Heart right ventricle (tissue), 16 donors: ENCODE data around the gene CCNL1. TPM values are rescaled to one million over a fixed set of nuclear protein-coding genes. Genes with fewer than 3 reads are reported as not detected.

Experiments used
- ATAC-seq, 8 donors: fragments of 200-7000 bp; cut with Tn5 transposase; one replicate each; pipeline ENCODE4 v1.9.1; 2020; ENCODE audit warnings: mild to moderate bottlenecking in 8 of 8, moderate library complexity in 8 of 8, moderate number of reproducible peaks in 1 of 8
- DNase-seq, 2 donors: peaks; one replicate each; pipeline ENCODE4 v3.0.0-alpha.2; 2020
- H3K27ac ChIP-seq, 10 donors: fragments of 200-600 bp; sonication (generic) in 2 of 10; one replicate each; pipeline versions ENCODE4 v1.5.0 to v1.8.0; 2020 to 2022; ENCODE audit warnings: mild to moderate bottlenecking in 3 of 10
- H3K27me3 ChIP-seq, 7 donors: fragments of 200-600 bp; one replicate each; pipeline ENCODE4 v1.8.0; 2021 to 2022; ENCODE audit warnings: mild to moderate bottlenecking in 2 of 7
- H3K36me3 ChIP-seq, 9 donors: fragments of 200-600 bp; sonication (generic) in 1 of 9; one replicate each; pipeline versions ENCODE4 v1.5.0 to v1.8.0; 2020 to 2022; ENCODE audit warnings: mild to moderate bottlenecking in 2 of 9
- H3K4me1 ChIP-seq, 9 donors: fragments of 200-600 bp; sonication (generic) in 1 of 9; one replicate each; pipeline versions ENCODE4 v1.5.0 to v1.8.0; 2020 to 2022; ENCODE audit warnings: mild to moderate bottlenecking in 4 of 9
- H3K4me3 ChIP-seq, 10 donors: fragments of 200-600 bp; sonication (generic) in 2 of 10; one replicate each; pipeline versions ENCODE4 v1.5.0 to v1.8.0; 2020 to 2022; ENCODE audit warnings: mild to moderate bottlenecking in 7 of 10, moderate library complexity in 2 of 10
- H3K9me3 ChIP-seq, 11 donors: fragments of 200-600 bp in 10 of 11; sonication (generic) in 2 of 11; one replicate each; pipeline versions ENCODE4 v1.5.0 to v1.8.0; 2013 to 2022; ENCODE audit warnings: mild to moderate bottlenecking in 2 of 11, control low read depth in 1 of 11, moderate library complexity in 1 of 11
- WGBS, 2 donors: extraction: QIAGEN DNeasy Blood & Tissue Kit; methylation state at CpG; one replicate each; pipeline ENCODE4 v1.1.7; 2013; ENCODE audit warnings: inconsistent platforms in 1 of 2; 5-methylcytosine and 5-hydroxymethylcytosine counted together
- intact Hi-C, 10 donors: fragments of 100-400 bp; cut with DNase I; formaldehyde crosslinking; loops; one replicate each; pipeline versions ENCODE4 v1.11.1 to v1.14.2; 2022
- polyA plus RNA-seq, 2 donors: library from polyadenylated mRNA; stranded (reverse); fragments of 200-250 nt; gene quantifications; one replicate each; pipeline ENCODE4 v1.2.3, GENCODE V29; 2013
- total RNA-seq, 10 donors: library from RNA; stranded (reverse); fragmentation: NEBNext Ultra II Directional in 3 of 10; extraction: Animal tissue kit (Norgen Biotek cat#: 25700) in 3 of 10; gene quantifications; one replicate each; pipeline versions ENCODE4 v1.2.1 to v1.2.4, GENCODE V29; 2021 to 2023
- TF ChIP-seq, protein P1 (sequence below), 9 donors: fragments of 200-600 bp; sonication (generic) in 2 of 9; IDR thresholded peaks; one replicate each; pipeline versions ENCODE4 v1.5.0 to v1.8.0; 2021 to 2022; ENCODE audit warnings: antibody characterized with exemption in 9 of 9, mild to moderate bottlenecking in 5 of 9, moderate library complexity in 1 of 9
- donor health status: Arrhythmogenic right ventricular cardiomyopathy.
- donor health status: ischemic (EF 13 %, LVEDD 7.1; RV severe dilation, severe dysfunction).
- donor health status: healthy with polysubstance abuse.
- donor health status: DM: no; HTN: yes; CAD: no.
- donor health status: DM: no; HTN: no; CAD: no.
- donor health status: ischemic (EF 25% LVEDD 6.9; RV normal size, moderate dysfunction).
- donor health status: ischemic (EF 25% LVEDD 5.7; RV mildly dilated, moderate dysfunction).
- donor health status: healthy.
- donor health status: DM: yes; HTN: yes; CAD: no.
- donor health status: Ischemic cardiomyopathy.
- donor health status: ischemic (EF 35%, LVEDD 5.7; RV mildly dilated, moderate dysfunction).
- donor health status: nonischemic (EF 11% LVEDD 7.7; RV severe dilation, severe dysfunction).
- donor health status: DM: yes; HTN: yes; CAD: no.
- donor health status: PGD.
- donor health status: ischemic (EF 29% LVEDD 5.4; RV normal size, mild dysfunction).
- donor health status: nonischemic (EF 23%, LVEDD 6.1; RV moderate dilation, normal function).

CCNL1 gene
- total and polyA plus RNA-seq, 12 donors, result 19.1 to 77.3 (median 24.7) TPM

DNA sequence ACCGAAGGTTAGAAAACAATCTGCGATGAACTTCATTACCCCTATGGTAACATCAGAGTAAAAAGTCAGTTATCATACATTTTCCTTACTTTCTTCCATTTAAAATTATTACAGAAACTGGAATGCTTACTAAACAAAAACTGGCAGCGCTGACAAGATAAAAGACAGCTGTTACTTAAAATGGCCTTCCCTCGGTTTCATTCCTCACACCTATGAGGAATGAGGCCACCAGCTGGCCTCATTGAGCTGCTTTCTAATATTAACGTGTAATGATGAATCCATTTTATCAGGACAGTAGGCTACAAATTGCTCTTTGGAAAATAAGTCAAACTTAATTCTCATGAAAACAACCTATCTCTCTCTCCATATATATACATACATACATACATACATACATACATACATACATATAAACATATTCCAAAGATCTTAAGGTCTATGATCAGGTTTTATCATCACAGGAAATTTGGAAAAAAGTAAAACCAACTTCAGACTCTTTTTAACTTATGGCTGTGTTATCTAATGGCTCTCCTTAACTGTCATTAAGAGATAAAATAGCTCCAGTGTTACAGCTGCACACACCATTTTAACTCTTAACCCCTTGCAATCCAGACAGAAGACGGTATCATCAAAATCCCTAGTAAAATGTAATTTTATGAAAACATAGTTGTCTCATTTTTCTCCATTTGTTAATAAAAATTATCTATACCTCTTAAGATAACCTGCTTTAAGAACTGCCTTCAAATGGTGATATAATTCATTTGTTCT is 5.2 kb downstream of the CCNL1 start:
- ATAC-seq (peak in 2 of 8 donors; percentile 30 to 48), DNase-seq (no peak)
- H3K27me3 ChIP-seq, result no peaks in the 10 kb centered on the region
- H3K36me3 ChIP-seq, result peaks cover 0 to 93% (median 70%) of the 10 kb centered on the region in 9 donors
- no peaks in the 10 kb centered on the region for H3K9me3 ChIP-seq
- WGBS, 2 donors, result 32 to 33% methylated on average over 6 of the region's 6 CpGs
- intact Hi-C loops, result loop anchor here in 1 of 10 donors (10.0 kb wide), 1 partner anchor 1490 kb away; the partner anchor contains the start of gene GFM1
- peaks cover 10 to 68% (median 59%) of the 10 kb centered on the region in 9 donors for H3K4me1 ChIP-seq
- peak overlapping the region in 4 of 10 donors; percentile 11 to 43 (median 16) for H3K27ac ChIP-seq
- TF ChIP-seq, protein P1, sequence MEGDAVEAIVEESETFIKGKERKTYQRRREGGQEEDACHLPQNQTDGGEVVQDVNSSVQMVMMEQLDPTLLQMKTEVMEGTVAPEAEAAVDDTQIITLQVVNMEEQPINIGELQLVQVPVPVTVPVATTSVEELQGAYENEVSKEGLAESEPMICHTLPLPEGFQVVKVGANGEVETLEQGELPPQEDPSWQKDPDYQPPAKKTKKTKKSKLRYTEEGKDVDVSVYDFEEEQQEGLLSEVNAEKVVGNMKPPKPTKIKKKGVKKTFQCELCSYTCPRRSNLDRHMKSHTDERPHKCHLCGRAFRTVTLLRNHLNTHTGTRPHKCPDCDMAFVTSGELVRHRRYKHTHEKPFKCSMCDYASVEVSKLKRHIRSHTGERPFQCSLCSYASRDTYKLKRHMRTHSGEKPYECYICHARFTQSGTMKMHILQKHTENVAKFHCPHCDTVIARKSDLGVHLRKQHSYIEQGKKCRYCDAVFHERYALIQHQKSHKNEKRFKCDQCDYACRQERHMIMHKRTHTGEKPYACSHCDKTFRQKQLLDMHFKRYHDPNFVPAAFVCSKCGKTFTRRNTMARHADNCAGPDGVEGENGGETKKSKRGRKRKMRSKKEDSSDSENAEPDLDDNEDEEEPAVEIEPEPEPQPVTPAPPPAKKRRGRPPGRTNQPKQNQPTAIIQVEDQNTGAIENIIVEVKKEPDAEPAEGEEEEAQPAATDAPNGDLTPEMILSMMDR (IDR thresholded peaks at IDR 0.05), result peak in 3 of 9 donors; percentile 13 to 32 (median 25)
- H3K4me3 ChIP-seq, result peak overlapping the region in 7 of 10 donors; percentile 12 to 92 (median 25)

DNA sequence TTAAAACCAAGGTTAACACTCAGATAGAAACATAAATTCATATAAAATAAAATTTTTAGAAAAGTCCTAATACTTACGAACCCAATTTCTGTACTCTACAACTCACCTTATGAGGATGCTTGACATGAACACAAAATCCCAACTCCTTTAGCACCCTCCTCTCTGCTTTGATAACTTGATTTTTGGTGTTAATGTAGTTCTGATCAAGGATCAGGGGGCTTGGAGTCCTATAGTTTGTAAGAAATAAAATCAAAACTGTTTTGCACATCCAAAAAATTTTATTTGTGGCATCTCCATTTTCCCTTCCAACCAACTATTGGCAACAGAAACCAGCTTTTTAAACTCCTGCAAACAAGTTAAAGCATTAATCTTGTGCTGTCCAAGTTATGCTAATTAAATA is 7.0 kb downstream of the CCNL1 start:
- TF ChIP-seq, protein P1 (IDR thresholded peaks at IDR 0.05), result no peak
- DNase-seq (no peak), ATAC-seq (no peak)
- Histone ChIP-seq H3K9me3 (no peaks in the 10 kb centered on the region), H3K36me3 (peaks cover 0 to 100% (median 84%) of the 10 kb centered on the region in 9 donors), H3K4me3 (no peak overlapping the region), H3K4me1 (peaks cover 7 to 57% (median 49%) of the 10 kb centered on the region in 9 donors), H3K27me3 (no peaks in the 10 kb centered on the region), H3K27ac (no peak overlapping the region)
- intact Hi-C loops, result loop anchor here in 1 of 10 donors (10.0 kb wide), 1 partner anchor 1492 kb away; the partner anchor contains the start of gene GFM1
- WGBS, 2 donors, result 85 to 96% methylated on average over 1 of the region's 1 CpG

DNA sequence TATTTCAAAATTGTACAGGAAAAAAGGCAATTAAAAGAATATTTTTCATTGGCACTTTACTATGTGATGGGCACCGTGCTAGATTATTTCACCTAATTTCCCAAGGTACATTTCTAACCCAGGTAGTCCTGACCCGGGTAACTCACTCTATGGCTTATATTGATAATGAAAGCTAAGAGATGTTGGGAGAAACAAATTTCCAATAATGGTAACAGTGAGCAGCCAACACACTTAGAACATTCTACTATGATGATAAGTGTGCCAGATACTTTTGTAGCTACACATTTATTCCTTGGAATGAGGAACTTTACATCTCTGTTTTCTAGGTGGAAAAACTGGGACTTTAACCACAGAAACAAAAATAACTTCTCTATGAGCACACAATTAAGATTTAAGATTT is 7.5 kb downstream of the CCNL1 start:
- ATAC-seq, result no peak
- Histone ChIP-seq H3K4me1 (peaks cover 5 to 52% (median 44%) of the 10 kb centered on the region in 9 donors), H3K27me3 (no peaks in the 10 kb centered on the region), H3K4me3 (no peak overlapping the region), H3K27ac (no peak overlapping the region), H3K36me3 (peaks cover 0 to 100% (median 84%) of the 10 kb centered on the region in 9 donors), H3K9me3 (no peaks in the 10 kb centered on the region)
- WGBS, 2 donors, result 93% methylated on average over 2 of the region's 2 CpGs
- TF ChIP-seq, protein P1 (IDR thresholded peaks at IDR 0.05), result no peak
- intact Hi-C loops, result loop anchor here in 1 of 10 donors (10.0 kb wide), 1 partner anchor 1492 kb away; the partner anchor contains the start of gene GFM1
- no peak for DNase-seq

DNA sequence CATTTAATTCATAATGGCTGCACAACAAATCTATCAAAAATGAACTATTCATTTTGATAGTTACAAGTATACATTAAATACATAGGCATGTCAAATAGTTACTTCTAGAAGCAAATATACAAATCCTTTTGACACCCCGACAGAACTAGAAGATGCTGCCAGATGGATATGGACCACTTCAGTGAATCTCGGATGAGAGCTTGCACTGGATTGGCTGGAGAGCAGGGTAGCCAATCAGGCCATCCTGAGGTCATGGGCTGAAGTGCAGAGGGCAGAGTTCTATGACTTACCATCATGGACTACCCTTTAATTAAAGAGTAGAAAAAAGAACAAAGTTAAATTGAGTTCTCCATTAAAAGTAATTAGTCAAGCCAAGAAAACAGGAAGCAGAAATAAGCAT is 8.3 kb downstream of the CCNL1 start:
- ATAC-seq (no peak), DNase-seq (no peak)
- WGBS, 2 donors, result 77 to 78% methylated on average over 2 of the region's 2 CpGs
- no peaks in the 10 kb centered on the region for H3K9me3 ChIP-seq
- no peak overlapping the region for H3K4me3 ChIP-seq
- no peaks in the 10 kb centered on the region for H3K27me3 ChIP-seq
- peaks cover 5 to 44% (median 36%) of the 10 kb centered on the region in 9 donors for H3K4me1 ChIP-seq
- intact Hi-C loops, result loop anchor here in 1 of 10 donors (10.0 kb wide), 1 partner anchor 1493 kb away; the partner anchor contains the start of gene GFM1
- TF ChIP-seq, protein P1 (IDR thresholded peaks at IDR 0.05), result no peak
- no peak overlapping the region for H3K27ac ChIP-seq
- H3K36me3 ChIP-seq, result peaks cover 0 to 100% (median 79%) of the 10 kb centered on the region in 9 donors
